Vagina (tissue), 2 donors: ENCODE measurements around the gene DMD.

Experiments used
- POLR2A ChIP-seq, 2 donors: fragments of 450-650 bp; IDR thresholded peaks; one replicate each; pipeline ENCODE4 v1.6.1; 2017; ENCODE audit warnings: antibody characterized with exemption in 2 of 2, mild to moderate bottlenecking in 2 of 2, moderate library complexity in 2 of 2
- POLR2AphosphoS5 ChIP-seq, 2 donors: sonication (generic); formaldehyde crosslinking; IDR thresholded peaks; one replicate each; pipeline ENCODE4 v1.9.0; 2017; ENCODE audit warnings: antibody characterized with exemption in 2 of 2, mild to moderate bottlenecking in 2 of 2, low read depth in 1 of 2; ENCODE audit not compliant: insufficient read depth in 1 of 2
- TF ChIP-seq, protein P1 (sequence below), 3 experiments: fragments of 450-650 bp in 2 of 3; fragments of 200-600 bp in 1 of 3; sonication (generic) in 1 of 3; IDR thresholded peaks; one replicate each; pipeline ENCODE4 v1.5.1; 2017 to 2019; ENCODE audit warnings: antibody characterized with exemption in 3 of 3, mild to moderate bottlenecking in 2 of 3, moderate library complexity in 2 of 3

DNA sequence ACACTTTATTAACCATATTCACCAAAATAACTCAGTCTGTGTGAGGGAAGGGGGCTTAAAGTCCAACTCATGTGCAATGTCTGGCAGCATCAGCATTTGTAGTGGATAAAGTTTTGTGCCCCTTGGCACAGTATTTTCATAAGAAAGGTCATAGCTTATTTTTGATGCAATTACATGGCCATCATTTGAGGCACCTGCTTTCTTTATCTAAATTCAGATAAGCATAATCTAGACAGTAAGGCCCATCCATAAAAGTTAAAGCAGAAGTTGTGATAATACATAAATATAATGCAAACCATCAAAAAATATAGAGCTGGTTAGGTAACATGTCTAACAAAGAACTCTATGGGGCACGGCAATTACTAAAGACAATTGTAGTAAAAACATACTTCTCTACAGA, 763.7 kb downstream of the DMD start:
- TF ChIP-seq POLR2A (IDR thresholded peaks at IDR 0.05) (no peak), POLR2AphosphoS5 (IDR thresholded peaks at IDR 0.05; ENCODE audit: insufficient read depth in 1 of 2, low read depth in 1 of 2) (no peak)
- TF ChIP-seq, protein P1, sequence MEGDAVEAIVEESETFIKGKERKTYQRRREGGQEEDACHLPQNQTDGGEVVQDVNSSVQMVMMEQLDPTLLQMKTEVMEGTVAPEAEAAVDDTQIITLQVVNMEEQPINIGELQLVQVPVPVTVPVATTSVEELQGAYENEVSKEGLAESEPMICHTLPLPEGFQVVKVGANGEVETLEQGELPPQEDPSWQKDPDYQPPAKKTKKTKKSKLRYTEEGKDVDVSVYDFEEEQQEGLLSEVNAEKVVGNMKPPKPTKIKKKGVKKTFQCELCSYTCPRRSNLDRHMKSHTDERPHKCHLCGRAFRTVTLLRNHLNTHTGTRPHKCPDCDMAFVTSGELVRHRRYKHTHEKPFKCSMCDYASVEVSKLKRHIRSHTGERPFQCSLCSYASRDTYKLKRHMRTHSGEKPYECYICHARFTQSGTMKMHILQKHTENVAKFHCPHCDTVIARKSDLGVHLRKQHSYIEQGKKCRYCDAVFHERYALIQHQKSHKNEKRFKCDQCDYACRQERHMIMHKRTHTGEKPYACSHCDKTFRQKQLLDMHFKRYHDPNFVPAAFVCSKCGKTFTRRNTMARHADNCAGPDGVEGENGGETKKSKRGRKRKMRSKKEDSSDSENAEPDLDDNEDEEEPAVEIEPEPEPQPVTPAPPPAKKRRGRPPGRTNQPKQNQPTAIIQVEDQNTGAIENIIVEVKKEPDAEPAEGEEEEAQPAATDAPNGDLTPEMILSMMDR (IDR thresholded peaks at IDR 0.05), result no peak
